VCaP (cell line): ENCODE results near the gene LGALS13.

Experiments used
- H3K27ac ChIP-seq: fragments of 450-650 bp; 2 replicates; pipeline ENCODE4 v1.5.1; 2017
- CTCF ChIP-seq: fragments of 450-650 bp; conservative IDR thresholded peaks from 2 replicates; pipeline ENCODE4 v1.5.1; 2017; ENCODE audit warnings: mild to moderate bottlenecking, moderate library complexity

The LGALS13 gene

GRCh38 chr19:39566064-39566463 is 36.3 kb upstream of the LGALS13 start:
- TF ChIP-seq CTCF = no peak
- H3K27ac ChIP-seq = no peak overlapping the region

GRCh38 chr19:39568604-39569003 is 33.7 kb upstream of the LGALS13 start:
- TF ChIP-seq CTCF = no peak
- H3K27ac ChIP-seq = no peak overlapping the region

- H3K27ac ChIP-seq = no peak overlapping the region
- no peak for TF ChIP-seq CTCF
Observed at GRCh38 chr19:39582442-39582841, 19.9 kb upstream of the LGALS13 start.

- H3K27ac ChIP-seq = no peak overlapping the region
- no peak for TF ChIP-seq CTCF
Observed at GRCh38 chr19:39582891-39583625, 19.3 kb upstream of the LGALS13 start.

GRCh38 chr19:39587496-39587895 is 14.8 kb upstream of the LGALS13 start:
- TF ChIP-seq CTCF = no peak
- H3K27ac ChIP-seq = no peak overlapping the region

- no peak overlapping the region for H3K27ac ChIP-seq
- no peak for TF ChIP-seq CTCF
Observed at GRCh38 chr19:39588066-39588465, 14.3 kb upstream of the LGALS13 start.

GRCh38 chr19:39590265-39590664 is 12.1 kb upstream of the LGALS13 start:
- TF ChIP-seq CTCF = no peak
- no peak overlapping the region for H3K27ac ChIP-seq
